GM18520 (cell line): ENCODE measurements around the gene TAS1R1.
A peak's percentile ranks its signal among the peaks of the same experiment; 100 is the strongest.

Source experiments
- ATAC-seq: cut with Tn5 transposase; IDR thresholded peaks from one replicate; pipeline ENCODE4 v1.9.1; 2021; ENCODE audit not compliant: unreplicated experiment

TAS1R1 gene

GRCh38 chr1:6570100-6570499 lies 15.0 kb downstream of the TAS1R1 start:
- ATAC-seq, result no peak

GRCh38 chr1:6570987-6571386 lies 15.9 kb downstream of the TAS1R1 start:
- ATAC-seq, result no peak

GRCh38 chr1:6572653-6573383 lies 17.7 kb downstream of the TAS1R1 start:
- no peak for ATAC-seq

GRCh38 chr1:6574025-6574620 lies 19.0 kb downstream of the TAS1R1 start:
- ATAC-seq, result no peak

GRCh38 chr1:6574818-6575217 lies 19.7 kb downstream of the TAS1R1 start:
- no peak for ATAC-seq

- no peak for ATAC-seq
Observed at GRCh38 chr1:6577831-6578525, 22.9 kb downstream of the TAS1R1 start.

- no peak for ATAC-seq
Observed at GRCh38 chr1:6578624-6579373, 23.7 kb downstream of the TAS1R1 start.

GRCh38 chr1:6579374-6580118 lies 24.4 kb downstream of the TAS1R1 start, which contains the start of gene ZBTB48:
Gene ZBTB48 (plus strand): TSS chr1:6579994. CDS start chr1:6580610, 616 bp downstream.
- peak; percentile 94 for ATAC-seq

GRCh38 chr1:6580119-6580592 lies 25.0 kb downstream of the TAS1R1 start:
- no peak for ATAC-seq

- no peak for ATAC-seq
Observed at GRCh38 chr1:6580593-6581409, 25.7 kb downstream of the TAS1R1 start.

- no peak for ATAC-seq
Observed at GRCh38 chr1:6581561-6582305, 26.6 kb downstream of the TAS1R1 start.

- ATAC-seq, result no peak
Observed at GRCh38 chr1:6582370-6582769, 27.3 kb downstream of the TAS1R1 start.

- no peak for ATAC-seq
Observed at GRCh38 chr1:6584126-6585080, 29.3 kb downstream of the TAS1R1 start.

GRCh38 chr1:6585081-6585722 lies 30.1 kb downstream of the TAS1R1 start:
- no peak for ATAC-seq

- no peak for ATAC-seq
Observed at GRCh38 chr1:6585841-6586240, 30.7 kb downstream of the TAS1R1 start.

GRCh38 chr1:6586404-6586816 lies 31.3 kb downstream of the TAS1R1 start:
- no peak for ATAC-seq

GRCh38 chr1:6587261-6588005 lies 32.3 kb downstream of the TAS1R1 start:
- no peak for ATAC-seq
